H9 (cell line): Measurements from ENCODE around the gene PARG. TPM values are rescaled to one million over a fixed set of nuclear protein-coding genes. Genes with fewer than 3 reads are reported as not detected.

ENCODE experiments used
- DNase-seq: peaks from one replicate; pipeline ENCODE4 v3.0.0-alpha.2; 2017
- H2AFZ ChIP-seq: one replicate; pipeline ENCODE4 v1.6.1; 2013; ENCODE audit warnings: mild to moderate bottlenecking, low read length, control low read depth, moderate library complexity
- H2AK5ac ChIP-seq: 2 replicates; pipeline ENCODE4 v1.6.1; 2013; ENCODE audit warnings: low read length, control low read depth, mixed read lengths; ENCODE audit not compliant: insufficient read length
- H2BK120ac ChIP-seq: one replicate; pipeline ENCODE4 v1.6.1; 2013; ENCODE audit warnings: low read depth, mild to moderate bottlenecking, low read length, control low read depth, inconsistent platforms; ENCODE audit not compliant: poor library complexity, severe bottlenecking
- H2BK12ac ChIP-seq: 2 replicates; pipeline ENCODE4 v1.6.1; 2013; ENCODE audit warnings: low read length, control low read depth, mixed read lengths, low read depth; ENCODE audit not compliant: insufficient read length
- H2BK15ac ChIP-seq: 2 replicates; pipeline ENCODE4 v1.6.1; 2013; ENCODE audit warnings: low read depth, low read length, control low read depth
- H2BK20ac ChIP-seq: one replicate; pipeline ENCODE4 v1.6.1; 2013; ENCODE audit warnings: low read depth, mild to moderate bottlenecking, low read length, control low read depth, inconsistent platforms; ENCODE audit not compliant: poor library complexity, severe bottlenecking
- H2BK5ac ChIP-seq: 2 replicates; pipeline ENCODE4 v1.6.1; 2013; ENCODE audit warnings: low read length, control low read depth, mixed read lengths; ENCODE audit not compliant: insufficient read length
- H3K14ac ChIP-seq: 2 replicates; pipeline ENCODE4 v1.6.1; 2013; ENCODE audit warnings: low read length, control low read depth; ENCODE audit not compliant: insufficient read depth
- H3K18ac ChIP-seq: 2 replicates; pipeline ENCODE4 v1.6.1; 2013; ENCODE audit warnings: low read depth, mild to moderate bottlenecking, mixed read lengths, low read length, control low read depth; ENCODE audit not compliant: insufficient read length
- H3K23ac ChIP-seq: 2 replicates; pipeline ENCODE4 v1.6.1; 2013; ENCODE audit warnings: low read length, control low read depth, mixed read lengths, low read depth; ENCODE audit not compliant: insufficient read length
- H3K23me2 ChIP-seq: 2 replicates; pipeline ENCODE4 v1.6.1; 2013; ENCODE audit warnings: low read depth, mild to moderate bottlenecking, mixed read lengths, low read length, control low read depth; ENCODE audit not compliant: insufficient read length, poor library complexity, severe bottlenecking
- H3K27ac ChIP-seq: 2 replicates; pipeline ENCODE4 v1.5.1; 2013; ENCODE audit warnings: low read length, control low read depth, mixed read lengths, low read depth; ENCODE audit not compliant: insufficient read length
- H3K27me3 ChIP-seq: 2 replicates; pipeline ENCODE4 v1.6.1; 2013; ENCODE audit warnings: low read length, control low read depth, inconsistent platforms; ENCODE audit not compliant: insufficient read depth
- H3K4ac ChIP-seq: 2 replicates; pipeline ENCODE4 v1.6.1; 2013; ENCODE audit warnings: low read depth, mild to moderate bottlenecking, control low read depth, inconsistent platforms, low read length, moderate library complexity
- H3K4me1 ChIP-seq: 2 replicates; pipeline ENCODE4 v1.6.1; 2013; ENCODE audit warnings: low read length, control low read depth, inconsistent platforms; ENCODE audit not compliant: insufficient read depth
- H3K4me2 ChIP-seq: 2 replicates; pipeline ENCODE4 v1.6.1; 2013; ENCODE audit warnings: low read length, control low read depth, mixed read lengths; ENCODE audit not compliant: insufficient read length, insufficient read depth
- H3K56ac ChIP-seq: 2 replicates; pipeline ENCODE4 v1.6.1; 2013; ENCODE audit warnings: low read depth, mild to moderate bottlenecking, mixed read lengths, low read length, control low read depth; ENCODE audit not compliant: insufficient read length
- H3K79me1 ChIP-seq: 2 replicates; pipeline ENCODE4 v1.6.1; 2013; ENCODE audit warnings: low read depth, mild to moderate bottlenecking, moderate library complexity, low read length, control low read depth, inconsistent platforms; ENCODE audit not compliant: insufficient read depth, poor library complexity, severe bottlenecking
- H3K79me2 ChIP-seq: 2 replicates; pipeline ENCODE4 v1.6.1; 2013; ENCODE audit warnings: low read length, control low read depth, inconsistent platforms; ENCODE audit not compliant: insufficient read depth
- H3K9ac ChIP-seq: 2 replicates; pipeline ENCODE4 v1.6.1; 2013; ENCODE audit warnings: low read length, control low read depth, mixed read lengths; ENCODE audit not compliant: insufficient read length; ENCODE audit errors: extremely low read depth
- H3K9me3 ChIP-seq: one replicate; pipeline ENCODE4 v1.6.1; 2013; ENCODE audit warnings: low read depth, low read length, inconsistent platforms; ENCODE audit not compliant: control insufficient read depth
- H3T11ph ChIP-seq: one replicate; pipeline ENCODE4 v1.6.1; 2013; ENCODE audit warnings: mild to moderate bottlenecking, low read length, control low read depth, inconsistent platforms
- H4K20me1 ChIP-seq: one replicate; pipeline ENCODE4 v1.6.1; 2013; ENCODE audit not compliant: control insufficient read depth, insufficient read length, insufficient read depth
- H4K5ac ChIP-seq: 2 replicates; pipeline ENCODE4 v1.6.1; 2013; ENCODE audit warnings: low read depth, mild to moderate bottlenecking, mixed read lengths, low read length, control low read depth; ENCODE audit not compliant: insufficient read length
- H4K8ac ChIP-seq: replicated peaks from 2 replicates; pipeline ENCODE4 v1.6.1; 2013; ENCODE audit warnings: low read length, control low read depth, mixed read lengths, low read depth; ENCODE audit not compliant: insufficient read length
- H4K91ac ChIP-seq: 2 replicates; pipeline ENCODE4 v1.6.1; 2013; ENCODE audit warnings: low read depth, mild to moderate bottlenecking, moderate library complexity, mixed read lengths, low read length, control low read depth; ENCODE audit not compliant: insufficient read length
- H3K27ac Mint-ChIP-seq, 3 experiments: 2 replicates in 2 of 3; 3 replicates in 1 of 3; pipeline ENCODE4 v1.8.0; 2020 to 2021; ENCODE audit warnings: mixed read lengths in 3 of 3, mild to moderate bottlenecking in 1 of 3, moderate library complexity in 1 of 3
- H3K27me3 Mint-ChIP-seq: 2 replicates; pipeline ENCODE4 v1.8.0; 2021; ENCODE audit warnings: low read depth, mild to moderate bottlenecking, moderate library complexity, mixed read lengths
- H3K36me3 Mint-ChIP-seq, 3 experiments: 2 replicates in 2 of 3; 3 replicates in 1 of 3; pipeline ENCODE4 v1.8.0; 2020 to 2021; ENCODE audit warnings: low read depth in 3 of 3, mixed read lengths in 3 of 3; ENCODE audit not compliant: insufficient read depth in 1 of 3
- H3K4me1 Mint-ChIP-seq, 2 experiments: 2 replicates each; pipeline ENCODE4 v1.8.0; 2020; ENCODE audit warnings: mixed read lengths in 2 of 2
- H3K4me3 Mint-ChIP-seq, 2 experiments: 2 replicates in 1 of 2; 3 replicates in 1 of 2; pipeline ENCODE4 v1.8.0; 2020 to 2021; ENCODE audit warnings: mild to moderate bottlenecking in 2 of 2, mixed read lengths in 2 of 2, moderate library complexity in 1 of 2
- H3K9me3 Mint-ChIP-seq, 2 experiments: 2 replicates in 1 of 2; 3 replicates in 1 of 2; pipeline ENCODE4 v1.8.0; 2020; ENCODE audit warnings: mild to moderate bottlenecking in 2 of 2, mixed read lengths in 2 of 2, moderate library complexity in 1 of 2
- WGBS: extraction: QIAGEN DNeasy Blood & Tissue Kit; methylation state at CpG from one replicate; pipeline ENCODE4 v1.1.7; 2013; ENCODE audit warnings: missing lambda C conversion rate, low lambda C conversion rate, mixed read lengths; ENCODE audit not compliant: insufficient read length; ENCODE audit errors: extremely low coverage; 5-methylcytosine and 5-hydroxymethylcytosine counted together
- total RNA-seq: library from RNA; stranded (reverse); gene quantifications from 2 replicates; pipeline ENCODE4 v1.2.1, GENCODE V29; 2021
- TF ChIP-seq, protein P1 (sequence below): fragments of 200-600 bp; sonication (generic); conservative IDR thresholded peaks from 3 replicates; pipeline ENCODE4 v1.8.0; 2021; ENCODE audit warnings: antibody characterized with exemption, mild to moderate bottlenecking

The PARG gene
- total RNA-seq, 1 experiment from 2014 or later: 48.3 TPM

DNA sequence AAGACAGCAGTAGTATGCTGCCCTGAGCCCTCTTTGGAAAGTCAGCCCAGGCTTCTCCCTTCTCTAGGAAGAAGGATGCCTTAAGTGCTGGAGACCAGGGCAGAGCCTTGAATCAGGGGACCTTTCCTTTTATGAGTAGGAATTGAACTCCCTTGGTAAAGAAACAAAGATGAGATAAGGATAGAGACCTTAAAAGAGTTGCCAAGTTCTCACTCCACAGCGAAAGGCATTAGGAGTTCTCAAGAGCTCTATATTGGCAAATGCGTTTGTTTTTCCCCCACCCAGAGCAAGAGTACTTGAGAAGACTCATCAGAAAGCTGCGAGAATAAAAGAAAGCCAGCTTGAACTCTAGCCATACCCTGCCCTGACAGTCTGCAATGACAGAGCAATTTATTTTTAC, 106.9 kb downstream of the PARG start:
- H3K4ac ChIP-seq: no peak overlapping the region
- H3K27ac ChIP-seq: no peak overlapping the region
- H3K27ac Mint-ChIP-seq: peak overlapping the region in 2 of 3 experiments; percentile 42 to 64; a peak in 5 of 7 replicates
- H3K14ac ChIP-seq: no peak overlapping the region
- no peak for DNase-seq
- H3K56ac ChIP-seq: no peak overlapping the region
- no peak overlapping the region for H2BK120ac ChIP-seq
- no peak overlapping the region for H2BK12ac ChIP-seq
- H4K20me1 ChIP-seq: no peaks in the 10 kb centered on the region
- H3K9ac ChIP-seq: no peak overlapping the region
- peaks cover 34 to 44% of the 10 kb centered on the region in 2 experiments for H3K4me1 Mint-ChIP-seq
- H3K4me2 ChIP-seq: no peak overlapping the region
- H4K91ac ChIP-seq: no peak overlapping the region
- peaks cover 13% of the 10 kb centered on the region; the same call in 1 of the 2 replicates for H3K4me1 ChIP-seq
- H3K27me3 Mint-ChIP-seq: no peaks in the 10 kb centered on the region
- H3K23ac ChIP-seq: no peak overlapping the region
- H3K79me2 ChIP-seq: no peaks in the 10 kb centered on the region
- no peak overlapping the region for H2BK15ac ChIP-seq
- no peak overlapping the region for H3K18ac ChIP-seq
- H3K4me3 Mint-ChIP-seq: no peak overlapping the region
- no peaks in the 10 kb centered on the region for H3K9me3 ChIP-seq
- H4K8ac ChIP-seq: no peak overlapping the region
- TF ChIP-seq, protein P1, sequence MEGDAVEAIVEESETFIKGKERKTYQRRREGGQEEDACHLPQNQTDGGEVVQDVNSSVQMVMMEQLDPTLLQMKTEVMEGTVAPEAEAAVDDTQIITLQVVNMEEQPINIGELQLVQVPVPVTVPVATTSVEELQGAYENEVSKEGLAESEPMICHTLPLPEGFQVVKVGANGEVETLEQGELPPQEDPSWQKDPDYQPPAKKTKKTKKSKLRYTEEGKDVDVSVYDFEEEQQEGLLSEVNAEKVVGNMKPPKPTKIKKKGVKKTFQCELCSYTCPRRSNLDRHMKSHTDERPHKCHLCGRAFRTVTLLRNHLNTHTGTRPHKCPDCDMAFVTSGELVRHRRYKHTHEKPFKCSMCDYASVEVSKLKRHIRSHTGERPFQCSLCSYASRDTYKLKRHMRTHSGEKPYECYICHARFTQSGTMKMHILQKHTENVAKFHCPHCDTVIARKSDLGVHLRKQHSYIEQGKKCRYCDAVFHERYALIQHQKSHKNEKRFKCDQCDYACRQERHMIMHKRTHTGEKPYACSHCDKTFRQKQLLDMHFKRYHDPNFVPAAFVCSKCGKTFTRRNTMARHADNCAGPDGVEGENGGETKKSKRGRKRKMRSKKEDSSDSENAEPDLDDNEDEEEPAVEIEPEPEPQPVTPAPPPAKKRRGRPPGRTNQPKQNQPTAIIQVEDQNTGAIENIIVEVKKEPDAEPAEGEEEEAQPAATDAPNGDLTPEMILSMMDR: no peak
- H3K79me1 ChIP-seq: no peaks in the 10 kb centered on the region
- H2BK20ac ChIP-seq: no peak overlapping the region
- peaks cover 8 to 21% (median 16%) of the 10 kb centered on the region in 3 experiments; a peak in 6 of 7 replicates for H3K36me3 Mint-ChIP-seq
- no peaks in the 10 kb centered on the region for H3K27me3 ChIP-seq
- H3T11ph ChIP-seq: no peak overlapping the region
- H2AK5ac ChIP-seq: no peak overlapping the region
- no peak overlapping the region for H2AFZ ChIP-seq
- no peak overlapping the region for H2BK5ac ChIP-seq
- H4K5ac ChIP-seq: no peak overlapping the region
- WGBS: no CpG with 5 or more reads among the region's 3 CpGs
- H3K23me2 ChIP-seq: no peaks in the 10 kb centered on the region
- no peaks in the 10 kb centered on the region for H3K9me3 Mint-ChIP-seq
